Measurements from ENCODE around the gene ICA1.

ICA1 gene

GRCh38 chr7:8205537-8205936 is 56.4 kb downstream of the ICA1 start:
- TF ChIP-seq GATA3 (IDR thresholded peaks at IDR 0.05; ENCODE audit: low read depth, low read length): no peak

- TF ChIP-seq GATA2 (IDR thresholded peaks at IDR 0.05; ENCODE audit: low read depth, low read length) (no peak), GATA3 (IDR thresholded peaks at IDR 0.05; ENCODE audit: low read depth, low read length) (no peak)
Observed at GRCh38 chr7:8205031-8205387, 57.0 kb downstream of the ICA1 start.

GRCh38 chr7:8204339-8205030 is 57.5 kb downstream of the ICA1 start:
- TF ChIP-seq GATA3 (IDR thresholded peaks at IDR 0.05; ENCODE audit: low read depth, low read length) (no peak), GATA2 (IDR thresholded peaks at IDR 0.05; ENCODE audit: low read depth, low read length) (no peak)

- no peak for TF ChIP-seq GATA2 (IDR thresholded peaks at IDR 0.05; ENCODE audit: low read depth, low read length)
- TF ChIP-seq GATA3 (IDR thresholded peaks at IDR 0.05; ENCODE audit: low read depth, low read length): no peak
Observed at GRCh38 chr7:8201846-8202441, 60.0 kb downstream of the ICA1 start.

GRCh38 chr7:8200717-8201116 is 61.2 kb downstream of the ICA1 start:
- no peak for TF ChIP-seq GATA3 (IDR thresholded peaks at IDR 0.05; ENCODE audit: low read depth, low read length)
- no peak for TF ChIP-seq GATA2 (IDR thresholded peaks at IDR 0.05; ENCODE audit: low read depth, low read length)

GRCh38 chr7:8200316-8200715 is 61.7 kb downstream of the ICA1 start:
- no peak for TF ChIP-seq GATA3 (IDR thresholded peaks at IDR 0.05; ENCODE audit: low read depth, low read length)
- TF ChIP-seq GATA2 (IDR thresholded peaks at IDR 0.05; ENCODE audit: low read depth, low read length): no peak

GRCh38 chr7:8197994-8198698 is 63.8 kb downstream of the ICA1 start:
- TF ChIP-seq GATA3 (IDR thresholded peaks at IDR 0.05; ENCODE audit: low read depth, low read length): no peak
- TF ChIP-seq GATA2 (IDR thresholded peaks at IDR 0.05; ENCODE audit: low read depth, low read length): no peak

GRCh38 chr7:8192897-8193296 is 69.1 kb downstream of the ICA1 start:
- TF ChIP-seq GATA3 (IDR thresholded peaks at IDR 0.05; ENCODE audit: low read depth, low read length) (no peak), GATA2 (IDR thresholded peaks at IDR 0.05; ENCODE audit: low read depth, low read length) (no peak)

GRCh38 chr7:8190119-8190895 is 71.7 kb downstream of the ICA1 start:
- no peak for TF ChIP-seq GATA3 (IDR thresholded peaks at IDR 0.05; ENCODE audit: low read depth, low read length)
- no peak for TF ChIP-seq GATA2 (IDR thresholded peaks at IDR 0.05; ENCODE audit: low read depth, low read length)

- TF ChIP-seq GATA3 (IDR thresholded peaks at IDR 0.05; ENCODE audit: low read depth, low read length) (no peak), GATA2 (IDR thresholded peaks at IDR 0.05; ENCODE audit: low read depth, low read length) (no peak)
Observed at GRCh38 chr7:8189625-8190024, 72.3 kb downstream of the ICA1 start.

GRCh38 chr7:8185926-8186683 is 75.9 kb downstream of the ICA1 start:
- TF ChIP-seq GATA3 (IDR thresholded peaks at IDR 0.05; ENCODE audit: low read depth, low read length) (no peak), GATA2 (IDR thresholded peaks at IDR 0.05; ENCODE audit: low read depth, low read length) (no peak)

- TF ChIP-seq GATA3 (IDR thresholded peaks at IDR 0.05; ENCODE audit: low read depth, low read length): no peak
- no peak for TF ChIP-seq GATA2 (IDR thresholded peaks at IDR 0.05; ENCODE audit: low read depth, low read length)
Observed at GRCh38 chr7:8184221-8184620, 77.7 kb downstream of the ICA1 start.

GRCh38 chr7:8179486-8179885 is 82.5 kb downstream of the ICA1 start:
- TF ChIP-seq GATA2 (IDR thresholded peaks at IDR 0.05; ENCODE audit: low read depth, low read length) (no peak), GATA3 (IDR thresholded peaks at IDR 0.05; ENCODE audit: low read depth, low read length) (no peak)

- no peak for TF ChIP-seq GATA3 (IDR thresholded peaks at IDR 0.05; ENCODE audit: low read depth, low read length)
- TF ChIP-seq GATA2 (IDR thresholded peaks at IDR 0.05; ENCODE audit: low read depth, low read length): no peak
Observed at GRCh38 chr7:8178353-8178752, 83.6 kb downstream of the ICA1 start.
